H1 (cell line): ENCODE results near the gene DAG1. TPM values are rescaled to one million over a fixed set of nuclear protein-coding genes. Genes with fewer than 3 reads are reported as not detected.

Source experiments
- CTCF ChIA-PET: fragments of 300-600 bp; sonication (Branson Sonifier 250); formaldehyde crosslinking; loops from one replicate; lab custom pipeline; 2021; ENCODE audit not compliant: partially characterized antibody; lab: Charles Lee
- POLR2A ChIA-PET: fragments of 300-600 bp; sonication (Branson Sonifier 250); formaldehyde crosslinking; loops from one replicate; lab custom pipeline; 2021; ENCODE audit warnings: inconsistent platforms; ENCODE audit not compliant: partially characterized antibody; lab: Charles Lee
- DNase-seq, 2 experiments: peaks; one replicate each; pipeline versions ENCODE4 v3.0.0 to v3.0.0-alpha.2; 2010 to 2022; ENCODE audit warnings: low spot score in 2 of 2, low read depth in 1 of 2, mixed read lengths in 1 of 2
- FAIRE-seq: peaks from 2 replicates; lab custom pipeline; 2011; peaks lifted over from hg19 to GRCh38; lab: Jason Lieb, UNC
- H2AFZ ChIP-seq: 2 replicates; pipeline ENCODE4 v1.8.1; 2012; ENCODE audit warnings: low read length, inconsistent platforms
- H2AK5ac ChIP-seq: 2 replicates; pipeline ENCODE4 v1.6.1; 2013; ENCODE audit warnings: low read depth, low read length
- H2BK120ac ChIP-seq: replicated peaks from 2 replicates; pipeline ENCODE3; 2013; ENCODE audit warnings: low read depth, low read length, inconsistent platforms
- H2BK12ac ChIP-seq: 2 replicates; pipeline ENCODE4 v1.6.1; 2013; ENCODE audit warnings: low read depth, low read length
- H2BK15ac ChIP-seq: 2 replicates; pipeline ENCODE4 v1.6.1; 2013; ENCODE audit warnings: low read length
- H2BK20ac ChIP-seq: 2 replicates; pipeline ENCODE4 v1.6.1; 2013; ENCODE audit warnings: low read length
- H2BK5ac ChIP-seq: 2 replicates; pipeline ENCODE4 v1.6.1; 2013; ENCODE audit warnings: low read depth, low read length
- H3K14ac ChIP-seq: 2 replicates; pipeline ENCODE4 v1.6.1; 2013; ENCODE audit warnings: inconsistent platforms; ENCODE audit not compliant: insufficient read length
- H3K18ac ChIP-seq: 2 replicates; pipeline ENCODE4 v1.6.1; 2013; ENCODE audit warnings: low read length; ENCODE audit errors: extremely low read depth
- H3K23ac ChIP-seq: 2 replicates; pipeline ENCODE4 v1.6.1; 2013; ENCODE audit warnings: inconsistent platforms; ENCODE audit not compliant: insufficient read length
- H3K23me2 ChIP-seq: 2 replicates; pipeline ENCODE4 v1.6.1; 2013; ENCODE audit warnings: low read depth, low read length
- H3K27ac ChIP-seq: 2 replicates; pipeline ENCODE4 v1.6.1; 2011; ENCODE audit warnings: low read depth, low read length, inconsistent platforms
- H3K27me3 ChIP-seq, 4 experiments: replicated peaks in 1 of 4; 1 replicate in 1 of 4; 2 replicates in 3 of 4; pipeline versions ENCODE4 v1.6.1 to v1.8.1; 2011 to 2013; ENCODE audit warnings: low read length in 3 of 4, mild to moderate bottlenecking in 3 of 4, inconsistent platforms in 2 of 4, mixed read lengths in 2 of 4, moderate library complexity in 1 of 4; ENCODE audit not compliant: control insufficient read depth in 3 of 4, insufficient read depth in 3 of 4; ENCODE audit errors: extremely low read depth in 1 of 4
- H3K36me3 ChIP-seq, 4 experiments: 2 replicates each; pipeline versions ENCODE4 v1.6.1 to v1.8.1; 2011 to 2013; ENCODE audit warnings: mild to moderate bottlenecking in 4 of 4, low read length in 3 of 4, moderate library complexity in 2 of 4, control low read depth in 1 of 4, inconsistent platforms in 1 of 4; ENCODE audit not compliant: insufficient read depth in 4 of 4, control insufficient read depth in 2 of 4
- H3K4ac ChIP-seq: replicated peaks from 2 replicates; pipeline ENCODE3; 2013; ENCODE audit warnings: low read length, low read depth, mixed read lengths, inconsistent platforms; ENCODE audit not compliant: insufficient read length
- H3K4me1 ChIP-seq, 4 experiments: replicated peaks in 1 of 4; 1 replicate in 1 of 4; 2 replicates in 3 of 4; pipeline versions ENCODE4 v1.6.1 to v1.8.1; 2011 to 2013; ENCODE audit warnings: low read length in 3 of 4, inconsistent platforms in 2 of 4, mixed read lengths in 1 of 4; ENCODE audit not compliant: insufficient read depth in 4 of 4, control insufficient read depth in 3 of 4
- H3K4me2 ChIP-seq, 2 experiments: 2 replicates each; pipeline versions ENCODE4 v1.6.1 to v1.8.1; 2011 to 2013; ENCODE audit warnings: low read depth in 2 of 2, low read length in 2 of 2, control low read depth in 1 of 2, inconsistent platforms in 1 of 2, mild to moderate bottlenecking in 1 of 2; ENCODE audit not compliant: insufficient read depth in 1 of 2
- H3K4me3 ChIP-seq, 4 experiments: fragments of 200-600, 300-600 bp in 1 of 4; sonication (generic), shearing (Covaris generic), sonication (Bioruptor Twin) in 1 of 4; 2 replicates each; pipeline versions ENCODE4 v1.5.1 to v1.8.1; 2011 to 2016; ENCODE audit warnings: low read length in 4 of 4, low read depth in 3 of 4, control low read depth in 2 of 4, inconsistent platforms in 2 of 4, mild to moderate bottlenecking in 2 of 4, mixed read lengths in 1 of 4, moderate library complexity in 1 of 4; ENCODE audit not compliant: insufficient read depth in 2 of 4; ENCODE audit errors: extremely low read depth in 1 of 4
- H3K56ac ChIP-seq: replicated peaks from 2 replicates; pipeline ENCODE3; 2013; ENCODE audit warnings: low read depth, mild to moderate bottlenecking, mixed read lengths, low read length, inconsistent platforms; ENCODE audit not compliant: insufficient read length
- H3K79me1 ChIP-seq: 2 replicates; pipeline ENCODE4 v1.6.1; 2013; ENCODE audit warnings: low read depth, low read length, control low read depth
- H3K79me2 ChIP-seq, 2 experiments: 2 replicates each; pipeline versions ENCODE4 v1.6.1 to v1.8.1; 2012 to 2013; ENCODE audit warnings: low read length in 2 of 2, mild to moderate bottlenecking in 2 of 2, inconsistent platforms in 1 of 2; ENCODE audit not compliant: insufficient read depth in 2 of 2, control insufficient read depth in 1 of 2
- H3K9ac ChIP-seq, 4 experiments: replicated peaks in 1 of 4; 1 replicate in 1 of 4; 2 replicates in 3 of 4; pipeline versions ENCODE4 v1.6.1 to v1.8.1; 2011 to 2013; ENCODE audit warnings: low read depth in 3 of 4, low read length in 3 of 4, control low read depth in 2 of 4, mild to moderate bottlenecking in 2 of 4, moderate library complexity in 2 of 4, inconsistent platforms in 1 of 4; ENCODE audit errors: extremely low read depth in 1 of 4
- H3K9me3 ChIP-seq, 2 experiments: 2 replicates each; pipeline versions ENCODE4 v1.6.1 to v1.8.1; 2012 to 2013; ENCODE audit warnings: mild to moderate bottlenecking in 2 of 2, moderate library complexity in 2 of 2, control low read depth in 1 of 2, inconsistent platforms in 1 of 2, low read depth in 1 of 2, low read length in 1 of 2, mixed read lengths in 1 of 2; ENCODE audit not compliant: insufficient read depth in 2 of 2
- H4K20me1 ChIP-seq, 2 experiments: replicated peaks in 1 of 2; 2 replicates each; pipeline versions ENCODE3 to v1.8.1; 2011 to 2013; ENCODE audit warnings: inconsistent platforms in 2 of 2, low read length in 2 of 2, mild to moderate bottlenecking in 1 of 2; ENCODE audit not compliant: insufficient read depth in 2 of 2, control insufficient read depth in 1 of 2
- H4K5ac ChIP-seq: 2 replicates; pipeline ENCODE4 v1.6.1; 2013; ENCODE audit warnings: low read length, low read depth, mixed read lengths, inconsistent platforms; ENCODE audit not compliant: insufficient read length
- H4K8ac ChIP-seq: 2 replicates; pipeline ENCODE4 v1.8.0; 2013; ENCODE audit warnings: mild to moderate bottlenecking, moderate library complexity, low read length, inconsistent platforms; ENCODE audit not compliant: insufficient read depth; ENCODE audit errors: extremely low read depth
- H4K91ac ChIP-seq: replicated peaks from 2 replicates; pipeline ENCODE3; 2013; ENCODE audit warnings: low read length, mixed read lengths, inconsistent platforms; ENCODE audit not compliant: insufficient read length
- ASH2L ChIP-seq: fragments of 200-600, 300-600 bp; sonication (generic); IDR thresholded peaks from one replicate; pipeline ENCODE4 v1.7.1; 2017; ENCODE audit warnings: low read length
- KDM4A ChIP-seq: IDR thresholded peaks from one replicate; pipeline ENCODE4 v1.7.1; 2012; ENCODE audit warnings: low read depth, mild to moderate bottlenecking, moderate library complexity, low read length, inconsistent platforms; ENCODE audit not compliant: severe bottlenecking
- PHF8 ChIP-seq: fragments of 200-600 bp; sonication (generic); conservative IDR thresholded peaks from 2 replicates; pipeline ENCODE4 v1.7.1; 2012; ENCODE audit warnings: low read depth, mild to moderate bottlenecking, inconsistent platforms, low read length, moderate library complexity
- POLR2AphosphoS5 ChIP-seq: IDR thresholded peaks from 2 replicates; pipeline ENCODE4 v1.6.1; 2011; ENCODE audit warnings: low read depth, low read length
- POU5F1 ChIP-seq: IDR thresholded peaks from 2 replicates; pipeline ENCODE4 v1.6.1; 2011; ENCODE audit warnings: low read depth, mild to moderate bottlenecking, low read length, moderate library complexity
- YY1 ChIP-seq: IDR thresholded peaks from 2 replicates; pipeline ENCODE4 v1.6.1; 2011; ENCODE audit warnings: low read depth, mild to moderate bottlenecking, low read length
- WGBS, 2 experiments: shearing (Covaris generic) in 1 of 2; methylation state at CpG; one replicate each; pipeline versions ENCODE4 v1.1.6 to v1.1.7; 2013 to 2015; ENCODE audit warnings: low lambda C conversion rate in 2 of 2, mixed read lengths in 2 of 2, inconsistent platforms in 1 of 2, low coverage in 1 of 2, missing lambda C conversion rate in 1 of 2; ENCODE audit not compliant: insufficient replicate concordance in 2 of 2, insufficient coverage in 1 of 2, insufficient read length in 1 of 2; ENCODE audit errors: extremely low coverage in 1 of 2, missing lambda C conversion rate in 1 of 2; 5-methylcytosine and 5-hydroxymethylcytosine counted together
- polyA plus RNA-seq, 7 experiments: library from polyadenylated mRNA; depleted of rRNA in 3 of 7; stranded (reverse) in 5 of 7; unstranded in 2 of 7; fragments of >200 nt in 5 of 7; fragments of 200-250 nt in 2 of 7; gene quantifications; 1 replicate in 5 of 7; 2 replicates in 1 of 7; 4 replicates in 1 of 7; pipeline versions ENCODE4 v1.2.1 to v1.2.3, GENCODE V29; 2011 to 2013; ENCODE audit warnings: missing spikeins in 2 of 7, mixed read lengths in 2 of 7
- total RNA-seq: library from RNA; stranded (reverse); fragmentation: NEBNext Ultra II Directional; extraction: Animal tissue kit (Norgen Biotek cat#: 25700); gene quantifications from 2 replicates; pipeline ENCODE4 v1.2.1, GENCODE V29; 2021
- TF ChIP-seq, protein P1 (sequence below): IDR thresholded peaks from 2 replicates; pipeline ENCODE4 v1.6.1; 2011; ENCODE audit warnings: low read length, improper control_type of control experiment

Gene DAG1
- total and polyA plus RNA-seq, 2 of the 8 experiments (the other 6 are each of a cell fraction or from before 2014, with no cell fraction given), result 97.5 to 138 TPM

DNA sequence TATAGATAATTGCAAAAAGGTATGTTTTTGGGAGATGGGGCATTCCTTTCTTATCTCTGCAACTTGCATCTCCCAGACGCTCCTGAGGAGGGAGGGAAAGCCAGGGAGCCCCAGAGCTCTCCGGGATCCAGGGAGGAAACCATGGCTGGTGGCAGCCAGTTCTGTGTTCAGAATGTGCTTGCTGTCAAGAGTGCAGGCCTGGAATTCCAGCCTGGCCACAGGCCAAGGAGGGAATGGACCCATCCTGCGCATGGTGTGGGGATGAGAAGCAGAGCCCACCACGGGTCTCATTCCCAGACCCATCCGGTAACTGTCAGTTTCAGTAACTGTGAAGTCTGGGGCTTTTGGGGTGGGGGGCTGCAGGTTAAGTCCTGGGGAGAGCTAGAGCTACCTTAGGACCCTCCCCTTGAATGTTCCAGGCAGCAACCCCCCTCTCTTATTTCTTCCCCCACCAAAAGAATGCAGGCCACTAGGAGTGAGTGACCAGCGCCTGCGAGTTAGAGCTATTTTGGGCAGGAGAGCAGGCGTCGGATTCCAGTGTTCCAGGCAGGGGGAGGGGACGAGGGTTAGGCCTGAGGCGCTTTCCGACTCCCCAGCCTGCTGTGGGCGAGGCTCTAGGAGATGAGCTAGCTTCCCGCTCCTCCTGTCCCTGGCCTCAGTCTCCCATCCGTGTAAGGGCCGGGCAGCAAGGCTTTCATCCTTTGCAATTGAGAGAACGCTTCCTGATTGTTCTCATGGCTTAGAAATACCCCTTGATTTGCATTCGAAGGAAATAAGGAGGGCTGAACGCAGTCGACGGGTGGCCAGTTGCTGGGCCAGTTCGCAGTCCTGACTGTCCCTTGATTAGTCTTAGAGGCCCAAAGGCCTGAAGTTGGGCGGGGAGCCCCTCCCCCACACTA lies 781 bp upstream of the DAG1 start:
- H3K4me2 ChIP-seq, result peak overlapping the region; percentile 88 to 90
- ChIA-PET POLR2A (interaction anchor here (0.6 to 9.1 kb wide), 28 partner anchors 9 to 462 kb away, joined by 3 to 205 read pairs (median 6); partner anchors contain the start of genes AMT, C3orf62, GPX1 and LAMB2), CTCF (interaction anchor here (0.6 to 5.1 kb wide), 6 partner anchors 9 to 196 kb away, joined by 3 to 32 read pairs (median 6); no protein-coding TSS in a partner anchor)
- H2BK20ac ChIP-seq, result peak overlapping the region; percentile 90; the same call in 1 of the 2 replicates
- DNase-seq (peak; percentile 65 to 69), FAIRE-seq (peak; percentile 13)
- peaks cover 12% of the 10 kb centered on the region; the same call in 1 of the 2 replicates for H3K23me2 ChIP-seq
- H3K4me1 ChIP-seq, result peaks cover 6 to 19% (median 13%) of the 10 kb centered on the region in 4 experiments
- 13% methylated on average over 23 of the region's 23 CpGs; no CpG with 5 or more reads in 1 of the 2 experiments for WGBS, 2 experiments
- peak overlapping the region; percentile 92 for H3K27ac ChIP-seq
- peak overlapping the region in 3 of 4 experiments; percentile 68 to 85 (median 77); a peak in 6 of 7 replicates for H3K9ac ChIP-seq
- H3K36me3 ChIP-seq, result no peaks in the 10 kb centered on the region
- H3K23ac ChIP-seq, result peak overlapping the region; percentile 34
- peak overlapping the region; percentile 94 for H3K18ac ChIP-seq
- peaks cover 4 to 7% of the 10 kb centered on the region in 2 experiments for H4K20me1 ChIP-seq
- H2BK15ac ChIP-seq, result peak overlapping the region; percentile 98
- peak overlapping the region; percentile 98; the same call in 1 of the 2 replicates for H2AK5ac ChIP-seq
- peak overlapping the region; percentile 96 for H2BK120ac ChIP-seq
- peak overlapping the region; percentile 79 for H3K4ac ChIP-seq
- H2BK12ac ChIP-seq, result peak overlapping the region; percentile 98
- no peaks in the 10 kb centered on the region for H3K79me1 ChIP-seq
- H4K8ac ChIP-seq, result peak overlapping the region; percentile 81; the same call in 1 of the 2 replicates
- H3K4me3 ChIP-seq, result peak overlapping the region; percentile 38 to 80 (median 52); a peak in 7 of 8 replicates
- H3K27me3 ChIP-seq, result no peaks in the 10 kb centered on the region
- no peaks in the 10 kb centered on the region for H3K9me3 ChIP-seq
- H4K5ac ChIP-seq, result peak overlapping the region; percentile 94
- peak overlapping the region; percentile 85 for H3K56ac ChIP-seq
- H2AFZ ChIP-seq, result peak overlapping the region; percentile 35; the same call in 1 of the 2 replicates
- H2BK5ac ChIP-seq, result peak overlapping the region; percentile 99
- H3K79me2 ChIP-seq, result peaks cover 17 to 35% of the 10 kb centered on the region in 2 experiments
- peak overlapping the region; percentile 100 for H4K91ac ChIP-seq
- peak overlapping the region; percentile 68 for H3K14ac ChIP-seq
- TF ChIP-seq POLR2AphosphoS5 (0 out of 2 replicates have a peak, but pooled peaks have one; percentile 8), KDM4A (no peak), YY1 (no peak), POU5F1 (no peak), ASH2L (peak; percentile 98), PHF8 (peak; percentile 2)
- TF ChIP-seq, protein P1, sequence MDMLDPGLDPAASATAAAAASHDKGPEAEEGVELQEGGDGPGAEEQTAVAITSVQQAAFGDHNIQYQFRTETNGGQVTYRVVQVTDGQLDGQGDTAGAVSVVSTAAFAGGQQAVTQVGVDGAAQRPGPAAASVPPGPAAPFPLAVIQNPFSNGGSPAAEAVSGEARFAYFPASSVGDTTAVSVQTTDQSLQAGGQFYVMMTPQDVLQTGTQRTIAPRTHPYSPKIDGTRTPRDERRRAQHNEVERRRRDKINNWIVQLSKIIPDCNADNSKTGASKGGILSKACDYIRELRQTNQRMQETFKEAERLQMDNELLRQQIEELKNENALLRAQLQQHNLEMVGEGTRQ, result no peak
